Colon (tissue), 2 donors: ENCODE data around the gene AGAP3.

Source experiments
- FAIRE-seq: peaks from 2 replicates; lab custom pipeline; 2012; peaks lifted over from hg19 to GRCh38; lab: Jason Lieb, UNC
- donor health status: control.
- donor health status: control.

AGAP3 gene

GRCh38 chr7:151088019-151088855 is 2.0 kb downstream of the AGAP3 start:
- FAIRE-seq, result no peak

GRCh38 chr7:151088856-151089699 is 2.8 kb downstream of the AGAP3 start:
- no peak for FAIRE-seq

- no peak for FAIRE-seq
Observed at GRCh38 chr7:151089893-151090730, 3.8 kb downstream of the AGAP3 start.

GRCh38 chr7:151091003-151091402 is 4.7 kb downstream of the AGAP3 start:
- no peak for FAIRE-seq

- FAIRE-seq, result no peak
Observed at GRCh38 chr7:151091431-151091830, 5.2 kb downstream of the AGAP3 start.

GRCh38 chr7:151091988-151092387 is 5.7 kb downstream of the AGAP3 start:
- FAIRE-seq, result no peak

GRCh38 chr7:151093748-151094147 is 7.5 kb downstream of the AGAP3 start:
- no peak for FAIRE-seq

GRCh38 chr7:151094675-151095074 is 8.4 kb downstream of the AGAP3 start:
- FAIRE-seq, result no peak

GRCh38 chr7:151095123-151095797 is 9.0 kb downstream of the AGAP3 start:
- no peak for FAIRE-seq

- FAIRE-seq, result no peak
Observed at GRCh38 chr7:151095828-151096475, 9.7 kb downstream of the AGAP3 start.

GRCh38 chr7:151099486-151100211 is 13.4 kb downstream of the AGAP3 start:
- FAIRE-seq, result no peak

GRCh38 chr7:151100921-151101320 is 14.6 kb downstream of the AGAP3 start:
- no peak for FAIRE-seq

GRCh38 chr7:151101621-151102396 is 15.5 kb downstream of the AGAP3 start:
- no peak for FAIRE-seq

- no peak for FAIRE-seq
Observed at GRCh38 chr7:151102991-151103390, 16.7 kb downstream of the AGAP3 start.

- FAIRE-seq, result no peak
Observed at GRCh38 chr7:151103973-151104372, 17.7 kb downstream of the AGAP3 start.

- no peak for FAIRE-seq
Observed at GRCh38 chr7:151104411-151105235, 18.3 kb downstream of the AGAP3 start.

- no peak for FAIRE-seq
Observed at GRCh38 chr7:151107882-151108281, 21.6 kb downstream of the AGAP3 start.

- no peak for FAIRE-seq
Observed at GRCh38 chr7:151109094-151110048, 23.1 kb downstream of the AGAP3 start.
